Spinal cord (tissue), 4 donors: ENCODE data around the gene NARS2. TPM values are rescaled to one million over a fixed set of nuclear protein-coding genes. Genes with fewer than 3 reads are reported as not detected.

ENCODE experiments used
- polyA plus RNA-seq, 2 donors: library from polyadenylated mRNA; unstranded; fragments of 120-200 nt; gene quantifications; one replicate each; pipeline ENCODE4 v1.2.1, GENCODE V29; 2013; ENCODE audit not compliant: insufficient read length in 2 of 2
- small RNA-seq: library from RNA; depleted of rRNA; stranded (forward); fragments of <200 nt; gene quantifications from one replicate; pipeline ENCODE3, GENCODE V24; 2014; ENCODE audit warnings: low replicate concordance
- total RNA-seq, 2 donors: library from RNA; depleted of rRNA in 1 of 2; stranded (reverse); fragments of 120-200 nt in 1 of 2; fragments of >200 nt in 1 of 2; gene quantifications; one replicate each; pipeline versions ENCODE4 v1.2.3 to v1.2.4, GENCODE V29; 2013 to 2014

Gene NARS2
- total and polyA plus RNA-seq, 4 donors: 27.5 to 34.0 (median 30.6) TPM

Small RNA genes within 50 kb of the gene (small RNA-seq; reads per million reads assigned to genes)
- not detected for gene RNU6-311P

Other genes starting within 250 kb of the NARS2 start
- 10 to 100 TPM; 16.2 to 24.3 TPM for gene GAB2, start 157.0 kb downstream of the NARS2 start, total RNA-seq
- 10 to 100 TPM; 30.7 to 31.5 TPM for gene GAB2, start 157.0 kb downstream of the NARS2 start, polyA plus RNA-seq